RKO (cell line): Measurements from ENCODE around the gene ANKRD31.
"Not testable (repeated sequence)": the region's sequence is repeated elsewhere in the genome, so short reads cannot be mapped to it uniquely, and the experiment has no call there.

ENCODE experiments used
- DNase-seq: peaks from one replicate; pipeline ENCODE4 v3.0.0-alpha.2; 2016; ENCODE audit warnings: low spot score

The ANKRD31 gene

DNA sequence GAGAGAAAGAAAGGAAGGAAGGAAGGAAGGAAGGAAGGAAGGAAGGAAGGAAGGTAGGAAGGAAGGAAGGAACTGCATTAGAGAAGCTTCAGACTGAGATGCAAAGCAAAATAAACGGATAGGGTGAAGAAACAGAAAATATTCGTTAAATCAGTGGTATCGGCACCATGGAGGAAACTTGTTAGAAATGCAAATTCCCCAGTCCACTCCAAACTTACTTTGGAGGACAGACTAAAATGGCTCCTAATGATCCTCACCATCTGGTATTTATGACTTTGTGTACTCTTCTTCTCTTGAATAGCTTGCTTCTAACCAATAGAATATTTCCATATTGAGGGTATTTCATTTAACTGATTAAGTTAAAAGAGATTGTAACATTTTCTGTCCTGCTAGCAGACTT, 96.4 kb downstream of the ANKRD31 start:
- no peak for DNase-seq

DNA sequence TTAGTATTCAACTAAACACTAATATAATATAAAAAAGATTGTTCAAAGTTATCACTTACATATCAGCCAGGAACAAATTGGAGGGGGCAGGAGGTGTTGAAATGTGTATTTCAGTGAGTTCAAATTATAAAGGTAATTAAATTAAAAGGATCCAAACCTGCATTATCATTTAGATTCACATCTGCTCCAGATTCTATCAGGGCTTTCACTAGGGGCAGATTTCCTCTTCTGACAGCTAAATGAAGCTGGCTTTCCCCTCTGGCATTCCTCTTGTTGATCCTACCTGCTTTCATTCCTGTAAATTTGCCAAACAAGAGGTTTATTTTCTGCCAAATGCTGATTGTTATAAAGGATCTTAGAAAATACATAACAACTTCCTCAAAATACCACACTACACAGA, 98.0 kb downstream of the ANKRD31 start:
- DNase-seq = no peak

DNA sequence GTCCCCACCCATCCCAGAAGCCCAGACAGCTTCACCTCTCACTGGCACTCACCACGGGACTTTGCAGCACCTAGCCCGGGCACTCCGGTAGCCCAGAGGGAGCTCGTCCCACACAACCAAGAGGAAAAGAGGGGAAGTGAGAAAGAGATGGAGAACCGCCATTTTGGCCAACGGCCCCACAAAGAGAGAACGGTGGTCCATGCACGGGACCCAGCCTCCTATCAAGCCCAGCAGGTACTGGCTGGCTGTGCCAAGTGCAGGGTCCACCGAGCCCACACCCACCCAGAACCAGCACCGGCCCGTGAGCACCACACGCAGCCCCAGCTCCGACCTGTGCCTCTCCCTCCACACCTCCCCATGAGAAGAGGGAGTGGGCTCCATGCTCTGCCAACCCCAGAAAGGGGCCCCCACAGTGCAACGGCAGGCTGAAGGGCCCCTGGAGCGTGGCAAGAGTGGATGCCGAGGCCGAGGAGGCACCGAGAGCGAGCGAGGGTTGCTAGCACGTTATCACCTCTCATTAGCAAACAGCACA, 105.8 kb downstream of the ANKRD31 start:
- DNase-seq = no peak

DNA sequence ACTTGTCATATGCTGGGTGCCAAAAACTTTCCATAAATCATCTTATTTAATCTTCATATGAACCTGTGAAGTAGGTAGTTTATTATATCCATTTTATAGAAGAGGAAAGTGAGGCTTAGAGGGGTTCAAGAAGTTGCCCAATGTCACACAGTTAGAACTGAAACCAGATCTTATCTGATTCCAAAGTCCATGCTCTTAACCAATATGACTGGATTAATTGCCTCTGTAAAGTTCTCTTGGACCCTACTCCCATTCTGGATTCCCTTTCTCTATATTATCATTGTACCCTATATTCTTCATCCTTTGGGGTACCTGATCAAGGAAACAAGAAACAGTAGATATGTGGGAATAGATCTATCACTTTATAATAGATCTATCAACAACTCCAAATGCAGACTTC, 119.8 kb downstream of the ANKRD31 start:
- no peak for DNase-seq

DNA sequence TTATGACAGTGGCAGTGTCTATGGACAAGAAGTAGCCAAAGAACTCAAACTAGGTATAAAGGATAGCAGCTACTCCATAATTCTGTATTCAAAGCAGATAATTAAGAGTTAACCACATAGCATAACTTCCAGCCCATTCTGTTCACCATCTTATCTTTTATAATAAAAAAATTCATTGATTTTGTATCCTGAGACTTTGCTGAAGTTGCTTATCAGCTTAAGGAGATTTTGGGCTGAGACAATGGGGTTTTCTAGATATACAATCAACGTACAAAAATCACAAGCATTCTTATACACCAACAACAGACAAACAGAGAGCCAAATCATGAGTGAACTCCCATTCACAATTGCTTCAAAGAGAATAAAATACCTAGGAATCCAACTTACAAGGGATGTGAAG, 122.4 kb downstream of the ANKRD31 start:
- DNase-seq = not testable (repeated sequence)

DNA sequence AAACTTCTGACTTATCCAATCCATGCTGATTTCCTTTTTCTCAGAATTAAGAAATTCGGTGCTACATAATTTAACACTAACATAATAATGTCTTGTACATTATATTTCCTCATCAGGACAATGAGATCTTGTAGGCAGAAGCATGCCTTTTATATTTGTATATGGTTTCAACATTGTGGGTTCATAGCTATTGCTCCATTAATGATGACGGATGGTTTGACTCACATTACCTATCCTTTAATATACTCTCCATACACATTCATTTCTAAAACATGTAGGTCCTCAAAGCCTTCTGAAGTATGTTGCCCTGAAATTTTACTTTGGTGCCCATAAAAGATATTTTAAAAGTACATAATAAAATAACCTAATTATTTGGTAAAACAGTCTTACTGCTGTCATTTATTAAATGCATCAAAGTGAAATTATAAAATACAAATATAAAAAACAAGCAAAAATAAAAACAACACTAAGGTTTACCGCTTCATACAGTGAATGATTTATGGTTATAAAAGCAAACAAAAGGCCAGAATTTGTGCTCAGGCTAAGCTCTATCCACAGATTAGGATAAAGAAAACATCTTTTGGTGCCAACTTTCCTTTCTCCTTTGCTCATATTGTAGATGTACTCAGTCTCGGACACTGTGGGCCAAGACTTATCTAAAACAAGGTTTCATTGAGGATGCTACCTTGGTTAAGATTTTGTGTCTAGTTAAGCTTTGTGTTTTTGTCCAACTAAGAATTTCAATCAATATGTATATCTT, 123.1 kb downstream of the ANKRD31 start:
- DNase-seq = no peak

DNA sequence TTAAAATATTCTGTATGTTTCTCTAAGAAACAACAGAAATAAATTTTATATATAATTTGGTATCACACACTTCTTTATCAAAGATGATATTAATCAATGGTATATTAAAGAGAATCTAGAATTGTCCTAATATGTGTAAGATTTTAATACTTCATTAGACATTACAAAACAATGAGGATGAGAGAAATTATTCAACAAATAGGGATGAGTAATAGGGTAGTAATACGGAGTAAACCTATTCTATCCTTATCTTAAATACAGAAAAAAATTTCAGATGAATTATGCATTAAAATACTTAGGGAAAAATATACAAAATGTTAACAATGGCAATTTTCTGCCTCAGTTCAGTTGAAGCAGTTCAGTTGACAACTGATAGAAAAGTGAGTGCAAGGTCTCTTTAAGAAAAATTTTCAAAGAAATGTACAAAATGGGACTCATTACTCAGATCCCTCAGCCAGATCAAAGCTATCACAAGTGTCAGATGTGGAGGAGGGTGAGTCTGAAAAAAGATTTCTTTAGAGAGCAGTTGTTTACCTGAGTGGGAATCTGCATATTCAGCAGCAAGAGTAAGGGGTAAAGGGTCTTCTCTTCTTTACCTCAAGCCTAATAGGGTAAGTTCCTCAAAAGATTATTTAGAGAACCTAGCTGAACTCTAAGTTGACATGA, 127.6 kb downstream of the ANKRD31 start:
- DNase-seq = no peak

DNA sequence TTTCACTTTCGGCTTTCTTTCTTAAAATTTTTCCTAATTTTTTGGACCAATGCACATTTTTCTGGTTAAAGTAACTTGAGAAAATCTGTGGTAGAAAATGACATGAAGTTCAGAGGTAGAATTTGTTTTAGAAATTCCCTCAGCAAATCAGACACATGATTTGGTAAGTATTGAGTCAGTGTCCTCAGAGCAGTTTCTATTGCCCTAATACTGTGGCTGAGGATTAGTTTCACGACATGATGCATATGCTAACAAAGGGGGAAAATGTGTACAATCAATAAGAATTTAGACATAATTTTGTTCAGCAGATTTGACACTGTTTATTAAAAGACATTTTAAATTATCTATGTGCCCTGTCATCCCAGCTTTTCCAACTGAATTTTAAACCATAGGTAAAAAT, 128.2 kb downstream of the ANKRD31 start:
- DNase-seq = no peak

DNA sequence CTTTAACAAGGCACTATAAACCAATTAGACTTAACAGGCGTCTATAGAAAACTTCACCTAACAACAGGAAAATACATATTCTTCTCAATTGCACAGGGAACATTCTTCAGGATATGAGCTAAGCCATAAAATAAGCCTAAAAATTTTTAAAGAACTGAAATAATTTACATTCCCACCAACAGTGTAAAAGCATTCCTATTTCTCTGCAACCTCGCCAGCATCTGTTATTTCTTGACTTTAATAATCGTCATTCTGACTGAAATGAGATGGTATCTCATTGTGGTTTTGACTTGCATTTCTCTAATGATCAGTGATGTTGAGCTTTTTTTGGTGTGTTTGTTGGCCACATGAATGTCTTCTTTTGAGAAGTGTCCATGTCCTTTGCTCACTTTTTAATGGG, 140.7 kb downstream of the ANKRD31 start:
- not testable (repeated sequence) for DNase-seq

DNA sequence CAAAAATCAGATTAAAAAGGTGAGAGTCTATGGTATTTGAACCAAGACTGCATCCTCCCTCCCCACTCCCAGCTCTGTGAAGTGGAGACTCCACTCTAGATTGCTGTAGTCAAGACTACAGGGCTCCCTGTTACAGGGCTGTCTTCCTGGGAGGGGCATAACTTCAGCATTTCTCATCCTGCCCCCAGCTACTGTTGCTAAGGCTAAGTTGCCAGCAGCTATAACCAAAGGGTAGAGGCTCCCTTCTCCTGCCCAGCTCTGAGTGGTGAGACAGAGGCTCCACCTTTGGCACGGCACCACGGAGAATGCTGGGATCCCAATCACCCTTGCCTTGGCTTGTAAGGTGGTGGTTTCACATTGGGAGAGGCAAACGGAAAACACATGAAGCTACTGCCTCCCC, 145.1 kb downstream of the ANKRD31 start:
- no peak for DNase-seq

DNA sequence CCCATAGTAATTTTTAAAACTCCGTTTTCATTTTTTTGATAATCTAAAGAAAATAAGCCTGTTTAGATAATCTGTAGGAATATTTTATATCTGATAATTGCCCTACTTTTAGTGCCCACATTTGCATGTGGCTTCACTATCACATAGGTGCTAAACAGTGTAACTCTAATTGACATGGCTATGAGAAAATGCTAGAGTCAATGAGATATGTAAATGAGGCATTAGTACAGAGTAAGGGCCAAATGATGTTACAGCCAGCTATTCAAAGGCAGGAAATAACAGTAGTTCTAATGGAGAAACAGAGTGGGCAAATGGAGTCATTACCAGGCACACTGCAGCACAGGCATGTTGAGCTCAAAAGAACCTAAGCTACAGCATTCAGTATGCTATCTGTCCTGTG, 147.0 kb downstream of the ANKRD31 start:
- DNase-seq = no peak

DNA sequence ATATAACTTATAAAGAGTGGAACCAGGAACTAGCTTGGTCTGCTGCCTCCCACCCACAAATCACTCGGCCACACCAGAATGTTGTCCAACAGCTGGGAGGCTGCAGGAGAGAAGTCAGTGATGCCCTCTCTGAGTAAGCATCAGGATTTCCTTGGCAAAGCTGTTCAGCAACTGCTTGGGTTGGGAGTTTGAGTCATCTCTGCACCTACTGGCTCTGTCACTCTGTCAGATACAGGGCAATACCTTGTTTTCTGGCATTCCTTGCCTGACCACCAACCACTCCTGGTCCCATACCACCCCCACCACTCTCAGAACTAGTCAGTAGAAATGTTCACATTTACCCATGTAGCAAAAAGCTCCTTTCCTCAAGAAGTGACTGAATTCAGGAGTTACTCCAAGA, 147.5 kb downstream of the ANKRD31 start:
- no peak for DNase-seq

DNA sequence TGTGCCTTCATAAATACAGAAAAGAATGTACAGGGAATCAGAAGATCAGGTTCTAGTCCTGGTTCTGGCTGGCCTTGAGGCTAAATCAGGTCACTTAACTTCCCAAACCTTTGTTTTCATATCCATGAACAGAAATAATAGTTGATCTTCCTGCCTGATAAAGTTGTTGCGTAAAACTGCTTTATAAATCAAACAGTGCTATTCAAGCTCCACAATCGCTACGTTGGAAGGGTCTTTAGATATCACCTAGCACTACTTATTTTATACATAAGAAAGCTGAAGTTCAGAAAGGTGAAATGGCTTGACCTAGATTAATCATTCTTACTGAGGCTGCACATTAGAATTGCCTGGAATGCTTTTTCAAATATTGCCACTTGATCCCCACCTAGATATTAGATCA, 148.0 kb downstream of the ANKRD31 start:
- DNase-seq = no peak

DNA sequence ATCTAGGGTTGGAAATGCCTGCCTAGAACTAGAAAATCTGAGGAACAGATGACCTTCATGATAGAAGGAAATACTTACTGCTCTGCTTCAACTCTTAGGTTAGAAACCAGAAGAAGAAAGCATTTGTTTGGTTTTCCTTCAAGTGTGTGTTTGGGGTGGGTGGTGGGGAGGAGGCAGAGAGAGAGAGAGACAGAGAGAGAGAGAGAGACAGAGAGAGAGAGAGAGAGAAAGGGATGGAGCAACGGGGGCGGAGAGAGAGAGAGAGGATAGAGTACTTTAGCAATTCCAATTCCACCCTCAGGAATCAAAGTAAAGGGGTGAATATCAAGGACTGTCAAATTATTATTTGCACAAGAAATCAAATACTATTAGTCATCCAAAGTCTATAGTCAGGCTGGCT, 155.2 kb downstream of the ANKRD31 start:
- no peak for DNase-seq

DNA sequence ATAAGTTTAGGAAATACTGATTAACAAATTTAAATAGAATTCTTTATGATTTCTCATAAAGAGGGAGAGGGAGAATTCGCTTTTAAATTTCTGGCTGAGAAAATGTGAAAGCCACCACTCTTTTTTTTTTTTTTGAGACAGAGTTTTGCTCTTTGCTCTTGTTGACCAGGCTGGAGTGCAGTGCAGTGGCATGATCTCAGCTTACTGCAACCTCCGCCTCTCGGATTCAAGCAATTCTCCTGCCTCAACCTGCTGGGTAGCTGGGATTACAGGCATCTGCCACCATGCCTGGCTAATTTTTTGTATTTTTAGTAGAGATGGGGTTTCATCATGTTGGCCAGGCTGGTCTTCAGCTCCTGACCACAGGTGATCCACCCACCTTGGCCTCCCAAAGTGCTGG, 157.3 kb downstream of the ANKRD31 start:
- not testable (repeated sequence) for DNase-seq

DNA sequence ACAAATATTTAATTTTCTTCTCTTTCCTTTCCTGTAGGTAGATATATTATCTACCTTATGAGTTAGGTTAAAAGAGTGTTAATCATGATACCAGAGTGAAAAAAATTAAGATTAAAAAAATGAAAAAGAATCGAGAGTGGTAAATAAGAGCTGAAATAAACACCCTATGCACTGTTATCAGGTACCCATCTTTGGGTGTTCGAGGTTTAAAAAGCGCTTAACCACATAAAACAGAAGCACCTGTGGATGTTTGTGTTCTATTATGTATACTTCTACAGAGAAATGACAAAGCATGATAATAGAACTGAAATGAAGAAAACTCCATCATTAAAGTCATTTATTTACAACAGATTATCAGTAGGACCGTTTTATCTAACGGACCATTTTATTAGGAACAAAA, 158.7 kb downstream of the ANKRD31 start:
- no peak for DNase-seq

DNA sequence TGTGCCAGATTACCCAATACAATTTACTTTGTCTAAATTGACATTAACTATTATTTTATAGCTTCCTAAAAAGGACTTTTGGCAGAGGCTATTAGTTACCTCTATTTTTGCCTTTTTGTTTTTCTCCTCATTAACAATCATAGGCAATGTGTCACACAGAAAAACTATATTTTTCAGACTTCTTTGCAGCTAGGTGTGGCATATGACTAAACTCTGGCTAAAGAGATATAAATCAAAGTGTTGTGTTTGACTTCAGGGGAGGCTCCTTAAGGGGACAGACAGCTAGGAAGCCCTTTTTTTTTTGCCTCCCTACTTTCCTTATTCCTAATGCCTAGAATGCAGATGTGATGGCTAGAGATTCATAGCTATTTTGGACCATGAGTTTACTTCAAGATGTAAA, 164.6 kb downstream of the ANKRD31 start:
- no peak for DNase-seq

DNA sequence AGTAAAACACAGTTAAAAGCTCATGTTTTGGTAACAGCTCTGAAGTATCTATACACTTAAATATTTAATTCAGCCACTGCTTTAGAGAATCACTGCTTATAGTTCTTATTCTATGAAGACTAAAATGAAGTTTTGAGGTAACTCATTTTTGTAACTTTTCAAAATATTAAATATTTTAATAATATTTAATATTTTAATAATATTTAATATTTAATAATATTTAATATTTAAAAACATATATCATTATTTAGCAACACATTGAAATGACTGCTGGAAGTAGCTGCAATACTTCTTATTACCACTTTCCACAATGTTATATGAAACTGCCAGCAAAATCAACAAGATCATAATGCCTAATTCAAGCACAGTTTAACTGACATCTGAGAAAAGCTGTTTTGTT, 165.6 kb downstream of the ANKRD31 start:
- DNase-seq = no peak

DNA sequence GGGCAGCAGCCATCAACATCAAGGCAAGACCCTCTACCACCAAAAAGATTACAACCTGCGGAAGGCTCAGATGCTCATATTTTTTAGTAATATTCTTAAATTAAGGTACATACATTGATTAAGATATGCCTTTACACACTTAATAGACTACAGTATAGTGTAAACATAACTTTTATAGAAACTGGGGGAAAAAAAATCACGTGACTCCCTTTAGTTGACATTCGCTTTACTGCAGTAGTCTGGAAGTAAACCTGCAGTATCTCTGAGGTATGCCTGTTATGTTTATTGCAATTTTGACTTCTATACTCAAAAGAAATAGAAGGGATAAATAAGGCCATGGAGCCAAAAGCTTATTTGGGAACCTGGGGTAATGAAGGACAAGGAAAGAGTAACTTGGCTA, 169.2 kb downstream of the ANKRD31 start:
- no peak for DNase-seq

DNA sequence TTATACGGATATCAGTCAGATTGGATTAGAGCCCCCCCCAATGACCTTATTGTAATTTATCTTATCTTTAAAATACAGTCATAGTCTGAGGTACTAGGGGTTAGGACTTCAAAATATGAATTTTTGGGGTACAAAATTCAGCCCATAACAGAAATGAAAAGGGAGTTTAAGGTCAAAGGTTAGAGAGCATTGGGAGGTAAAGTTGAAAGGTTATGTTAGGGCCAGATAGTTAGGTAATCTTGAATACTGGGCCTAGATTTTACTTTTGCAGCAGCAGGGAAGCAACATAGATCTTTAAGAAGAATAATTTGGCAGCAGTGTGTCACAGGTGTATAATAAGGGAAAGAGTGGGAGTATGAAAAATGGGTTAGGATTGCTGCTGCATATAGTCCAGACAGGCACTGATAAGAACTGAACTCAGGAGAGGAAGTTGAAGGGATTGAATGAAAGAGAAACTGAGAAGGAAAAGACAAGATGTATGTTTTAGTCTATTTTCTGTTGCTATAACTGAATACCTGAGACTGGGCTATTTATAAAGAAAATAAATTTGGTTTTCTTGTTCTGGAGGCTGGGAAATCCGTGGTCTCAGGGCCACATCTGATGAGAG, 173.7 kb downstream of the ANKRD31 start:
- DNase-seq = no peak

DNA sequence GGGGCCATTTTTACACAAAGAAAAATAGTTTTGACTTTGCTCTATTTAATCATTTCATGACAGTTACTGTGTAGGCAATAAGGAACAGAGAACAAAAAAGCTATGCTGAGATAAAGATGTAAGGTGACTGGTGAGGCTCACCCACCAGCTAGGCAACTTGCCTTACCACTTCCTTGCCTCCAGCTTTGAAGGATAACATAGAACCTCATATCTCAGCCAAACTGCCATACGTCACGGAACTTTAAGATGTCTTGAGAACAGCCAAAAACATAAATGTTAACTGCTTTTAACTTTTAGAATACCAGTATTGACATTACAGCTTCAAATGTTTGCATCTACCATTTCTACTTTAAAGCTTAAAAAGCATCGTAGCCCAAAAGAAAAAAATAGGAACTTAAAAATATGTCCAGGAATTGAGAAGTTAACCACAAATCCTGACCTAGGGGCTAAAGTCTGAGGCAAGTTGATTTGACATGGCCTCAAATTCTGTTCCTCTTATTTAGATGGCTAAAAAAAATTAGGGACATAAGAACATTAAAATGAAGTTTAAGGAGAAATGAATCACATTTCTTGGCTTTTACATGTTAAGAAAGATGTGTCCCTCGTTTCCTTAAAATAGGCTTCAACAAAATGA, 176.6 kb downstream of the ANKRD31 start:
- no peak for DNase-seq

DNA sequence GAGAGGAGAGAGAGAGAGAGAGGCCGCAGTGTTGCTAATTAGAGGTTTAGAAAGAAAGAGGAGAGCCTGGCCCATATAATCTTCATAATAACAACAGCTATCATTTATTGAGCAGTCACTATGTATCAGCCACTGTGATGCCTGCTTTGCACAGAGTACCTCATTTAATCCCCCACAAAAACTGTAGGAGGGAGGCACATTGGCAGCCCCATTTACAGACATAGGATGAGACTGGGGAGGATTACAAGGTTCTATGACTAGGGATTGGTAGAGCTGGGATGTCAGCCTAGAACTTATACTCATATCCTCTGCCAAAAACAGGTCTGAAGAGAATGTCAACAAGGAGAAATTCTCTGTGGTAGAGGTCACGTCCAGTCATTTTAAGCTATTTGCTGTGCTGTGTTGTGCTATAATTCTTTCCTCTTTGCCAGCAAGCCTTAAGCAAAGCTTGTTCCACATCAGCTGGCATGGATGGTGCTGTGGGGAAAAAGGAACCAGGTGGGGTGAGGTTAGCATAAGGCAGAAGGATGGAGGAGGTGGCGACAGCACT, 177.6 kb downstream of the ANKRD31 start:
- no peak for DNase-seq
